Natural killer cell (primary cell): ENCODE measurements around the gene PSAT1. TPM values are rescaled to one million over a fixed set of nuclear protein-coding genes. Genes with fewer than 3 reads are reported as not detected.

Experiments
- ATAC-seq, 3 donors: fragments of 150-1000 bp in 2 of 3; fragments of 200-7000 bp in 1 of 3; cut with Tn5 transposase; 1 replicate in 1 of 3; 2 replicates in 2 of 3; pipeline ENCODE4 v1.10.0; 2021; ENCODE audit warnings: mild to moderate bottlenecking in 2 of 3, moderate library complexity in 2 of 3
- DNase-seq, 2 donors: peaks; one replicate each; pipeline versions ENCODE4 v3.0.0 to v3.0.0-alpha.2; 2013 to 2021; ENCODE audit warnings: mixed read lengths in 1 of 2
- H3K27ac ChIP-seq: one replicate; pipeline ENCODE4 v1.5.1; 2013; ENCODE audit warnings: mild to moderate bottlenecking, low read length
- H3K27me3 ChIP-seq: one replicate; pipeline ENCODE4 v1.6.1; 2013; ENCODE audit warnings: low read length; ENCODE audit not compliant: control insufficient read depth, insufficient read depth
- H3K36me3 ChIP-seq: one replicate; pipeline ENCODE4 v1.6.1; 2013; ENCODE audit warnings: low read length; ENCODE audit not compliant: control insufficient read depth, insufficient read depth
- H3K4me1 ChIP-seq: one replicate; pipeline ENCODE4 v1.6.1; 2013; ENCODE audit warnings: low read length; ENCODE audit not compliant: control insufficient read depth, insufficient read depth
- H3K4me3 ChIP-seq: one replicate; pipeline ENCODE4 v1.5.1; 2013; ENCODE audit warnings: low read length
- H3K9me3 ChIP-seq: one replicate; pipeline ENCODE4 v1.6.1; 2013; ENCODE audit warnings: low read length; ENCODE audit not compliant: control insufficient read depth, insufficient read depth
- H3K27ac Mint-ChIP-seq, 2 donors: one replicate each; pipeline ENCODE4 v1.8.0; 2022; ENCODE audit warnings: mild to moderate bottlenecking in 2 of 2, mixed read lengths in 2 of 2, moderate library complexity in 1 of 2
- H3K27me3 Mint-ChIP-seq, 2 donors: one replicate each; pipeline ENCODE4 v1.8.0; 2022; ENCODE audit warnings: low read depth in 2 of 2, mixed read lengths in 2 of 2
- H3K36me3 Mint-ChIP-seq: one replicate; pipeline ENCODE4 v1.8.0; 2022; ENCODE audit warnings: mixed read lengths
- H3K4me1 Mint-ChIP-seq, 2 donors: one replicate each; pipeline ENCODE4 v1.8.0; 2022; ENCODE audit warnings: mixed read lengths in 2 of 2
- H3K4me3 Mint-ChIP-seq: one replicate; pipeline ENCODE4 v1.8.0; 2022; ENCODE audit warnings: mild to moderate bottlenecking, moderate library complexity, mixed read lengths
- H3K9me3 Mint-ChIP-seq, 2 donors: one replicate each; pipeline ENCODE4 v1.8.0; 2022; ENCODE audit warnings: mixed read lengths in 2 of 2
- WGBS: methylation state at CpG from one replicate; pipeline ENCODE4 v1.1.7; 2013; ENCODE audit warnings: missing lambda C conversion rate; ENCODE audit not compliant: insufficient coverage; 5-methylcytosine and 5-hydroxymethylcytosine counted together
- intact Hi-C: fragments of 100-400 bp; cut with micrococcal nuclease; formaldehyde crosslinking; loops from one replicate; pipeline ENCODE4 v1.14.2; 2022
- total RNA-seq, 4 donors: library from RNA; stranded (reverse); fragments of 120-200 nt in 1 of 4; gene quantifications; one replicate each; pipeline versions ENCODE4 v1.2.3 to v1.2.4, GENCODE V29; 2013 to 2022
- TF ChIP-seq, protein P1 (sequence below): fragments of 200-600 bp; IDR thresholded peaks from one replicate; pipeline ENCODE4 v1.8.0; 2022; ENCODE audit warnings: antibody characterized with exemption

PSAT1 gene
- total RNA-seq, 3 donors from 2014 or later (not counting 1 experiment from before 2014, with no cell fraction given): 1.1 to 3.3 (median 2.3) TPM

DNA sequence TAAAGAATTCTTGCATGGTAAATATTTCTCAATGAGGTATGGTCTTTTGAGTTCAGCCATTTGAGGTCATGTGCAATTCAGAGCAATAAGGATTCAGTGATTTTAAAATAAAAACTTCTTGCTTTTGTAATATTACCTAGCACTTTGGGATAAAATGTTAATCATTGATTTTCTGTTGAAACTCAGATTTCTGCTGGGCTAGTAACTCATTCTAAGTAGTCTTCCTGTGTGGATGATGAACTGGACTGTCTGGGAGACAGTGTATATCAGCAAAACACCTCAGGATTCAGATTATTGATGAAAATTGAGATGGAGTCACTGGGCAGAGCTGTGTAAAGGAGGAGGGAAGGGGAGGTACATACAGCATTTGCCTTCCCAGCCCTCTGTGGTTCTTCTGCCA lies 10.8 kb upstream of the PSAT1 start:
- Histone ChIP-seq H3K9me3 (no peaks in the 10 kb centered on the region), H3K27me3 (no peaks in the 10 kb centered on the region), H3K27ac (no peak overlapping the region), H3K4me1 (no peaks in the 10 kb centered on the region), H3K4me3 (no peak overlapping the region), H3K36me3 (no peaks in the 10 kb centered on the region)
- ATAC-seq (no peak), DNase-seq (no peak)
- Mint-ChIP-seq H3K27ac (no peak overlapping the region), H3K9me3 (no peaks in the 10 kb centered on the region), H3K4me3 (no peak overlapping the region), H3K4me1 (peaks cover 0 to 9% of the 10 kb centered on the region in 2 donors), H3K36me3 (no peaks in the 10 kb centered on the region), H3K27me3 (no peaks in the 10 kb centered on the region)
- TF ChIP-seq, protein P1, sequence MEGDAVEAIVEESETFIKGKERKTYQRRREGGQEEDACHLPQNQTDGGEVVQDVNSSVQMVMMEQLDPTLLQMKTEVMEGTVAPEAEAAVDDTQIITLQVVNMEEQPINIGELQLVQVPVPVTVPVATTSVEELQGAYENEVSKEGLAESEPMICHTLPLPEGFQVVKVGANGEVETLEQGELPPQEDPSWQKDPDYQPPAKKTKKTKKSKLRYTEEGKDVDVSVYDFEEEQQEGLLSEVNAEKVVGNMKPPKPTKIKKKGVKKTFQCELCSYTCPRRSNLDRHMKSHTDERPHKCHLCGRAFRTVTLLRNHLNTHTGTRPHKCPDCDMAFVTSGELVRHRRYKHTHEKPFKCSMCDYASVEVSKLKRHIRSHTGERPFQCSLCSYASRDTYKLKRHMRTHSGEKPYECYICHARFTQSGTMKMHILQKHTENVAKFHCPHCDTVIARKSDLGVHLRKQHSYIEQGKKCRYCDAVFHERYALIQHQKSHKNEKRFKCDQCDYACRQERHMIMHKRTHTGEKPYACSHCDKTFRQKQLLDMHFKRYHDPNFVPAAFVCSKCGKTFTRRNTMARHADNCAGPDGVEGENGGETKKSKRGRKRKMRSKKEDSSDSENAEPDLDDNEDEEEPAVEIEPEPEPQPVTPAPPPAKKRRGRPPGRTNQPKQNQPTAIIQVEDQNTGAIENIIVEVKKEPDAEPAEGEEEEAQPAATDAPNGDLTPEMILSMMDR: no peak
- intact Hi-C loops: no loop called here

DNA sequence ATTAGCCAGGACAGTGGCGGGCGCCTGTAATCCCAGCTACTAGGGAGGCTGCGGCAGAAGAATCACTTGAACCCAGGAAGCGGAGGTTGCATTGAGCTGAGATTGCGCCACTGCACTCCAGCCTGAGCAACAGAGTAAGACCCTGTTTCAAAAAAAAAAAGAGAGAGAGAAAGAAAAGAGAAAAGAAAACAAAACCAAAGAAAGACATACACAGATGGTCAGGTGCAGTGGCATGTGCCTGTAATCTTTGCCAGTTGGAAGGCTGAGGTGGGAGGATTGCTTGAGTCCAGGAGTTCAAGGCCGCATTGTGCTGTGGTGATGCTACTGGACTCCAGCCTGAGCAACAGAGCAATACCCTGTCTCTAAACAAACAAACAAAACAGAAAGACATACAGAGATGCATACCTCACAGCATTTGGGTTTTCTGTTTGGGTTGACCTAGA lies 10.0 kb upstream of the PSAT1 start:
- H3K27ac ChIP-seq: no peak overlapping the region
- over 99% methylated on average over 6 of the region's 6 CpGs for WGBS

DNA sequence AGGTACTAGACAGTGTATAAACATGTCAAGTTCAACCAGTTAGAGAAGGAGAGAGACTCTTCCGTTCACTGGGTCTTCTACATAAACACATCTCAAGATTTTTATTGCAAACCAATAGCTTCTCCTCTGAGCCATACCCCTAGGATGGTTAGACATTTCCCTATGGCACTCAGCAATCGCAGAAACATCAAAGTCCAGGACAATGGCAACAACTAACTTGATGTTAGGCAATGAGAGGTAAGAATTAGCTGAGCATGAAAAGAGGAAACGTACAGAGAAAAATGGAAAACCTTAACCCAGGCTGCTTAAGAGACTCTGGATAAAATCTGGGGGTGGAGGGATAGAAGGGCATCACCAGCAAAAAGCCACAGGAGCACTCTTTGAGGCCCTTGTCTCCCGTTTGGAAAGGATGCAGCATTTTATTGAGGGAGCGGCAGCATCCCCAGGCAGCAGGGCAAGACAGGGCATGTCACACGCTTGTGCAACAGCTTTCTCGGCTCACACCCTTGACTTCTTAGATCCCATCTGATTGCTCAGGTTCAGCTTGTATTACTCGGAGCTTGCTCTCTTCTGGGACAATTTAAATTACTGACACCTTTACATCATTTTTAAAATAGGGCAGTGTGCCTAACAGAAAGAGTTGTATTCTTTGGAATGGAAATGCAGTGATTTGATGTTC lies 8.6 kb upstream of the PSAT1 start:
- WGBS: 88% methylated on average over 6 of the region's 8 CpGs
- H3K27ac Mint-ChIP-seq: no peak overlapping the region
- H3K9me3 Mint-ChIP-seq: no peaks in the 10 kb centered on the region

More for the DNA sequence above, 10.0 kb upstream of the PSAT1 start:
- no peak overlapping the region for H3K27ac Mint-ChIP-seq
- no peaks in the 10 kb centered on the region for H3K4me1 ChIP-seq
- H3K4me3 ChIP-seq: no peak overlapping the region
- peaks cover 0 to 9% of the 10 kb centered on the region in 2 donors for H3K4me1 Mint-ChIP-seq
- ATAC-seq (no peak), DNase-seq (no peak)
- intact Hi-C loops: no loop called here
- H3K27me3 ChIP-seq: no peaks in the 10 kb centered on the region
- H3K36me3 ChIP-seq: no peaks in the 10 kb centered on the region
- H3K4me3 Mint-ChIP-seq: no peak overlapping the region
- TF ChIP-seq, protein P1: no peak
- H3K9me3 Mint-ChIP-seq: no peaks in the 10 kb centered on the region
- H3K9me3 ChIP-seq: no peaks in the 10 kb centered on the region
- no peaks in the 10 kb centered on the region for H3K27me3 Mint-ChIP-seq
- H3K36me3 Mint-ChIP-seq: no peaks in the 10 kb centered on the region

More for the DNA sequence above, 8.6 kb upstream of the PSAT1 start:
- H3K27ac ChIP-seq: no peak overlapping the region
- DNase-seq: no peak
- no peak for ATAC-seq
- Mint-ChIP-seq H3K27me3 (no peaks in the 10 kb centered on the region), H3K4me1 (peaks cover 4 to 15% of the 10 kb centered on the region in 2 donors), H3K36me3 (no peaks in the 10 kb centered on the region), H3K4me3 (no peak overlapping the region)
- H3K4me3 ChIP-seq: no peak overlapping the region
- no peaks in the 10 kb centered on the region for H3K9me3 ChIP-seq
- no peaks in the 10 kb centered on the region for H3K4me1 ChIP-seq
- H3K36me3 ChIP-seq: no peaks in the 10 kb centered on the region
- H3K27me3 ChIP-seq: no peaks in the 10 kb centered on the region
- TF ChIP-seq, protein P1: no peak
- intact Hi-C loops: no loop called here
